Upper lobe of left lung (tissue), 6 donors: Measurements from ENCODE around the gene CLASRP. TPM values are rescaled to one million over a fixed set of nuclear protein-coding genes. Genes with fewer than 3 reads are reported as not detected.

Source experiments
- ATAC-seq, 2 donors: fragments of 200-7000 bp; cut with Tn5 transposase; one replicate each; pipeline ENCODE4 v1.9.1; 2022; ENCODE audit warnings: mild to moderate bottlenecking in 2 of 2, moderate library complexity in 2 of 2; ENCODE audit not compliant: low FRiP score in 2 of 2
- DNase-seq, 2 donors: peaks; one replicate each; pipeline ENCODE4 v3.0.0-alpha.2; 2019 to 2020
- H3K27ac ChIP-seq, 4 donors: fragments of 200-600 bp; sonication (generic); one replicate each; pipeline ENCODE4 v1.5.1; 2016 to 2019
- H3K27me3 ChIP-seq, 4 donors: fragments of 200-600 bp; sonication (generic); one replicate each; pipeline ENCODE4 v1.5.1; 2017 to 2019
- H3K36me3 ChIP-seq, 4 donors: fragments of 200-600 bp; sonication (generic); one replicate each; pipeline ENCODE4 v1.5.1; 2016 to 2019
- H3K4me1 ChIP-seq, 4 donors: fragments of 200-600 bp; sonication (generic); one replicate each; pipeline ENCODE4 v1.5.1; 2018 to 2019
- H3K4me3 ChIP-seq, 4 donors: fragments of 200-600 bp; sonication (generic); one replicate each; pipeline ENCODE4 v1.5.1; 2017 to 2019; ENCODE audit warnings: mild to moderate bottlenecking in 2 of 4, moderate library complexity in 1 of 4
- H3K9me3 ChIP-seq, 4 donors: fragments of 200-600 bp; sonication (generic); one replicate each; pipeline ENCODE4 v1.5.1; 2018 to 2019
- CTCF ChIP-seq, 6 experiments: fragments of 450-650 bp in 4 of 6; fragments of 200-600 bp in 2 of 6; sonication (generic) in 2 of 6; IDR thresholded peaks; one replicate each; pipeline ENCODE4 v1.5.1; 2016 to 2019; ENCODE audit warnings: antibody characterized with exemption in 6 of 6
- EP300 ChIP-seq, 4 donors: sonication (generic); formaldehyde crosslinking; IDR thresholded peaks; one replicate each; pipeline ENCODE4 v1.5.1; 2017; ENCODE audit warnings: antibody characterized with exemption in 4 of 4, control low read depth in 2 of 4
- POLR2A ChIP-seq, 4 donors: fragments of 450-650 bp; IDR thresholded peaks; one replicate each; pipeline ENCODE4 v1.5.1; 2016 to 2017; ENCODE audit warnings: antibody characterized with exemption in 4 of 4, mild to moderate bottlenecking in 2 of 4
- POLR2AphosphoS5 ChIP-seq, 2 donors: sonication (generic); formaldehyde crosslinking; IDR thresholded peaks; one replicate each; pipeline ENCODE4 v1.5.1; 2017; ENCODE audit warnings: antibody characterized with exemption in 2 of 2
- WGBS, 2 donors: methylation state at CpG; one replicate each; pipeline ENCODE4 v1.1.5; 2017 to 2018; 5-methylcytosine and 5-hydroxymethylcytosine counted together
- total RNA-seq, 6 donors: library from RNA; depleted of rRNA in 4 of 6; stranded (reverse); fragments of >200 nt in 4 of 6; gene quantifications; one replicate each; pipeline versions ENCODE4 v1.1.0 to v1.2.1, GENCODE V29; 2016 to 2021
- donor health status: DM: no; HTN: no; CAD: no; lungs with moderate emphysema.
- donor health status: DM: no; HTN: yes; CAD: no; lungs with severe emphysema.

Gene CLASRP
- total RNA-seq, 6 donors from 2014 or later: 38.0 to 295 (median 71.6) TPM

GRCh38 chr19:45071545-45071938 is 32.7 kb downstream of the CLASRP start:
- WGBS, 2 donors: 90 to 95% methylated on average over 19 to 22 of the region's 25 CpGs
- TF ChIP-seq POLR2A (IDR thresholded peaks at IDR 0.05) (no peak), POLR2AphosphoS5 (IDR thresholded peaks at IDR 0.05) (no peak), CTCF (IDR thresholded peaks at IDR 0.05) (no peak), EP300 (IDR thresholded peaks at IDR 0.05) (no peak)
- H3K9me3 ChIP-seq: no peaks in the 10 kb centered on the region
- no peak overlapping the region for H3K27ac ChIP-seq
- H3K36me3 ChIP-seq: peaks cover 24 to 60% (median 56%) of the 10 kb centered on the region in 4 donors
- peaks cover 8 to 29% (median 19%) of the 10 kb centered on the region in 4 donors for H3K4me1 ChIP-seq
- no peak overlapping the region for H3K4me3 ChIP-seq
- no peaks in the 10 kb centered on the region for H3K27me3 ChIP-seq
- no peak for ATAC-seq
- peak in 1 of 2 donors; percentile 82 for DNase-seq

- Histone ChIP-seq H3K4me1 (peaks cover 13 to 36% (median 26%) of the 10 kb centered on the region in 4 donors), H3K36me3 (peaks cover 24 to 54% (median 50%) of the 10 kb centered on the region in 4 donors), H3K27ac (peak overlapping the region in 2 of 4 donors; percentile 47 to 52), H3K9me3 (no peaks in the 10 kb centered on the region), H3K27me3 (no peaks in the 10 kb centered on the region), H3K4me3 (no peak overlapping the region)
- no peak for TF ChIP-seq POLR2AphosphoS5 (IDR thresholded peaks at IDR 0.05)
- TF ChIP-seq POLR2A (IDR thresholded peaks at IDR 0.05): no peak
- TF ChIP-seq EP300 (IDR thresholded peaks at IDR 0.05): no peak
- TF ChIP-seq CTCF (IDR thresholded peaks at IDR 0.05): no peak
- 82 to 83% methylated on average over 7 to 20 of the region's 34 CpGs for WGBS, 2 donors
- ATAC-seq: no peak
- peak; percentile 68 to 82 for DNase-seq
Observed at GRCh38 chr19:45071969-45072790, 33.3 kb downstream of the CLASRP start.

- Histone ChIP-seq H3K36me3 (peaks cover 9 to 27% (median 25%) of the 10 kb centered on the region in 4 donors), H3K4me1 (peaks cover 21 to 50% (median 37%) of the 10 kb centered on the region in 4 donors), H3K27ac (peak overlapping the region; percentile 77 to 87 (median 82)), H3K9me3 (no peaks in the 10 kb centered on the region), H3K27me3 (no peaks in the 10 kb centered on the region), H3K4me3 (peak overlapping the region in 3 of 4 donors; percentile 62 to 79 (median 63))
- ATAC-seq (no peak), DNase-seq (no peak)
- 54 to 71% methylated on average over 6 to 11 of the region's 11 CpGs for WGBS, 2 donors
- no peak for TF ChIP-seq EP300 (IDR thresholded peaks at IDR 0.05)
Observed at GRCh38 chr19:45074744-45075300, 36.0 kb downstream of the CLASRP start.

- Histone ChIP-seq H3K27ac (peak overlapping the region; percentile 77 to 87 (median 82)), H3K36me3 (peaks cover 3 to 21% (median 18%) of the 10 kb centered on the region in 4 donors), H3K27me3 (no peaks in the 10 kb centered on the region), H3K4me3 (peak overlapping the region; percentile 26 to 79 (median 62)), H3K9me3 (no peaks in the 10 kb centered on the region), H3K4me1 (peaks cover 27 to 56% (median 44%) of the 10 kb centered on the region in 4 donors)
- TF ChIP-seq EP300 (IDR thresholded peaks at IDR 0.05) (no peak), POLR2AphosphoS5 (IDR thresholded peaks at IDR 0.05) (peak in 1 of 2 donors; percentile 34), CTCF (IDR thresholded peaks at IDR 0.05) (no peak), POLR2A (IDR thresholded peaks at IDR 0.05) (peak in 1 of 4 donors; percentile 62)
- ATAC-seq: peak; percentile 80 to 91
- WGBS, 2 donors: 6 to 12% methylated on average over 15 of the region's 26 CpGs
- DNase-seq: peak; percentile 91 to 97
Observed at GRCh38 chr19:45075301-45076028, 36.6 kb downstream of the CLASRP start.
